Measurements from ENCODE around the gene DOK7. TPM values are rescaled to one million over a fixed set of nuclear protein-coding genes. Genes with fewer than 3 reads are reported as not detected.

Gene DOK7
- total and polyA plus RNA-seq, 7 donors: 0.85 to 1.9 (median 1.2) TPM; not detected in 4

GRCh38 chr4:3518511-3518880, 55.4 kb downstream of the DOK7 start:
- Histone ChIP-seq H3K4me1 (no peaks in the 10 kb centered on the region), H3K9me3 (no peaks in the 10 kb centered on the region), H3K4me3 (no peak overlapping the region), H3K36me3 (peaks cover 50 to 98% (median 79%) of the 10 kb centered on the region in 4 donors), H3K27me3 (no peaks in the 10 kb centered on the region), H3K27ac (no peak overlapping the region)
- intact Hi-C loops (cut with DNase I): no loop called here
- TF ChIP-seq POLR2A (IDR thresholded peaks at IDR 0.05) (no peak), EP300 (IDR thresholded peaks at IDR 0.05) (no peak), POLR2AphosphoS5 (IDR thresholded peaks at IDR 0.05) (no peak), CTCF (IDR thresholded peaks at IDR 0.05) (no peak)
- WGBS, 2 donors: 89 to 93% methylated on average over 11 of the region's 11 CpGs
- peak; percentile 53 for DNase-seq

GRCh38 chr4:3518941-3519340, 55.8 kb downstream of the DOK7 start:
- H3K4me1 ChIP-seq: no peaks in the 10 kb centered on the region
- peak; percentile 42 for DNase-seq
- no peaks in the 10 kb centered on the region for H3K27me3 ChIP-seq
- no peaks in the 10 kb centered on the region for H3K9me3 ChIP-seq
- 94 to 95% methylated on average over 18 of the region's 18 CpGs for WGBS, 2 donors
- H3K4me3 ChIP-seq: no peak overlapping the region
- TF ChIP-seq POLR2AphosphoS5 (IDR thresholded peaks at IDR 0.05): no peak
- TF ChIP-seq POLR2A (IDR thresholded peaks at IDR 0.05): no peak
- TF ChIP-seq EP300 (IDR thresholded peaks at IDR 0.05): no peak
- no peak for TF ChIP-seq CTCF (IDR thresholded peaks at IDR 0.05)
- intact Hi-C loops (cut with DNase I): no loop called here
- H3K27ac ChIP-seq: no peak overlapping the region
- peaks cover 50 to 98% (median 79%) of the 10 kb centered on the region in 4 donors for H3K36me3 ChIP-seq

- H3K4me3 ChIP-seq: no peak overlapping the region
- no peaks in the 10 kb centered on the region for H3K4me1 ChIP-seq
- H3K27ac ChIP-seq: no peak overlapping the region
- peak; percentile 57 for DNase-seq
- H3K27me3 ChIP-seq: no peaks in the 10 kb centered on the region
- no peak for TF ChIP-seq CTCF (IDR thresholded peaks at IDR 0.05)
- TF ChIP-seq POLR2A (IDR thresholded peaks at IDR 0.05): no peak
- no peak for TF ChIP-seq POLR2AphosphoS5 (IDR thresholded peaks at IDR 0.05)
- TF ChIP-seq EP300 (IDR thresholded peaks at IDR 0.05): no peak
- intact Hi-C loops (cut with DNase I): no loop called here
- H3K9me3 ChIP-seq: no peaks in the 10 kb centered on the region
- WGBS, 2 donors: 93 to 95% methylated on average over 23 of the region's 23 CpGs
- H3K36me3 ChIP-seq: peaks cover 50 to 98% (median 79%) of the 10 kb centered on the region in 4 donors
These were observed 56.6 kb downstream of the DOK7 start for GRCh38 chr4:3519468-3520264.

GRCh38 chr4:3520276-3520675, 57.2 kb downstream of the DOK7 start:
- no peaks in the 10 kb centered on the region for H3K27me3 ChIP-seq
- peak; percentile 49 for DNase-seq
- 89 to 92% methylated on average over 11 of the region's 11 CpGs for WGBS, 2 donors
- H3K9me3 ChIP-seq: no peaks in the 10 kb centered on the region
- no peaks in the 10 kb centered on the region for H3K4me1 ChIP-seq
- TF ChIP-seq POLR2A (IDR thresholded peaks at IDR 0.05) (no peak), CTCF (IDR thresholded peaks at IDR 0.05) (no peak), POLR2AphosphoS5 (IDR thresholded peaks at IDR 0.05) (no peak), EP300 (IDR thresholded peaks at IDR 0.05) (no peak)
- intact Hi-C loops (cut with DNase I): no loop called here
- H3K4me3 ChIP-seq: no peak overlapping the region
- no peak overlapping the region for H3K27ac ChIP-seq
- H3K36me3 ChIP-seq: peaks cover 50 to 98% (median 75%) of the 10 kb centered on the region in 4 donors

All from sigmoid colon (tissue), 7 donors.